Effector memory CD4-positive, alpha-beta T cell (primary cell): Measurements from ENCODE around the gene PLB1.
A peak's percentile ranks its signal among the peaks of the same experiment; 100 is the strongest.

ENCODE experiments used
- DNase-seq, 3 donors: peaks; one replicate each; pipeline ENCODE4 v3.0.0-alpha.2; 2020
- H3K27ac ChIP-seq: 2 replicates; pipeline ENCODE4 v1.7.0; 2013; ENCODE audit warnings: mild to moderate bottlenecking, low read length, moderate library complexity; ENCODE audit not compliant: insufficient read depth, poor library complexity, severe bottlenecking
- H3K27me3 ChIP-seq: replicated peaks from 2 replicates; pipeline ENCODE4 v1.7.0; 2013; ENCODE audit warnings: mild to moderate bottlenecking, low read length; ENCODE audit not compliant: insufficient read depth, control insufficient read depth, poor library complexity, severe bottlenecking
- H3K36me3 ChIP-seq: 2 replicates; pipeline ENCODE4 v1.7.0; 2013; ENCODE audit warnings: mild to moderate bottlenecking, low read length, moderate library complexity; ENCODE audit not compliant: control insufficient read depth, insufficient read depth
- H3K4me1 ChIP-seq: 2 replicates; pipeline ENCODE4 v1.7.0; 2013; ENCODE audit warnings: low read length, mild to moderate bottlenecking; ENCODE audit not compliant: control insufficient read depth, insufficient read depth, poor library complexity, severe bottlenecking
- H3K4me3 ChIP-seq: 2 replicates; pipeline ENCODE4 v1.7.0; 2013; ENCODE audit warnings: low read length, low read depth, mild to moderate bottlenecking; ENCODE audit not compliant: insufficient read depth, poor library complexity, severe bottlenecking
- H3K9me3 ChIP-seq: 2 replicates; pipeline ENCODE4 v1.7.0; 2013; ENCODE audit warnings: mild to moderate bottlenecking, low read length, moderate library complexity; ENCODE audit not compliant: control insufficient read depth

PLB1 gene

GRCh38 chr2:28594000-28594331, 98.1 kb downstream of the PLB1 start:
- peak overlapping the region; percentile 77 for H3K27ac ChIP-seq
- H3K27me3 ChIP-seq: no peaks in the 10 kb centered on the region
- H3K36me3 ChIP-seq: no peaks in the 10 kb centered on the region
- no peaks in the 10 kb centered on the region for H3K9me3 ChIP-seq
- H3K4me1 ChIP-seq: peaks cover 8% of the 10 kb centered on the region
- H3K4me3 ChIP-seq: no peak overlapping the region
- no peak for DNase-seq

GRCh38 chr2:28594332-28595108, 98.7 kb downstream of the PLB1 start:
- DNase-seq: peak; percentile 71 to 80 (median 76)
- Histone ChIP-seq H3K9me3 (no peaks in the 10 kb centered on the region), H3K27me3 (no peaks in the 10 kb centered on the region), H3K4me3 (peak overlapping the region; percentile 30), H3K27ac (peak overlapping the region; percentile 77), H3K4me1 (peaks cover 8% of the 10 kb centered on the region), H3K36me3 (no peaks in the 10 kb centered on the region)

- Histone ChIP-seq H3K27me3 (no peaks in the 10 kb centered on the region), H3K27ac (peak overlapping the region; percentile 77)
- DNase-seq: no peak
These were observed 99.5 kb downstream of the PLB1 start for GRCh38 chr2:28595323-28595722.

GRCh38 chr2:28598484-28598883, 102.6 kb downstream of the PLB1 start:
- Histone ChIP-seq H3K27me3 (no peaks in the 10 kb centered on the region), H3K4me3 (no peak overlapping the region), H3K4me1 (peaks cover 8% of the 10 kb centered on the region), H3K9me3 (no peaks in the 10 kb centered on the region), H3K36me3 (no peaks in the 10 kb centered on the region), H3K27ac (no peak overlapping the region)
- DNase-seq: no peak

More at GRCh38 chr2:28595323-28595722, 99.5 kb downstream of the PLB1 start:
- H3K9me3 ChIP-seq: no peaks in the 10 kb centered on the region
- H3K4me3 ChIP-seq: no peak overlapping the region
- no peaks in the 10 kb centered on the region for H3K36me3 ChIP-seq
- peaks cover 8% of the 10 kb centered on the region for H3K4me1 ChIP-seq

GRCh38 chr2:28600181-28600580, 104.3 kb downstream of the PLB1 start:
- no peaks in the 10 kb centered on the region for H3K36me3 ChIP-seq
- H3K27me3 ChIP-seq: no peaks in the 10 kb centered on the region
- no peak for DNase-seq
- no peak overlapping the region for H3K4me3 ChIP-seq
- no peaks in the 10 kb centered on the region for H3K4me1 ChIP-seq
- H3K27ac ChIP-seq: no peak overlapping the region
- no peaks in the 10 kb centered on the region for H3K9me3 ChIP-seq

GRCh38 chr2:28601616-28602015, 105.8 kb downstream of the PLB1 start:
- DNase-seq: no peak
- Histone ChIP-seq H3K36me3 (no peaks in the 10 kb centered on the region), H3K4me1 (no peaks in the 10 kb centered on the region), H3K27ac (no peak overlapping the region), H3K27me3 (no peaks in the 10 kb centered on the region), H3K4me3 (no peak overlapping the region), H3K9me3 (no peaks in the 10 kb centered on the region)

GRCh38 chr2:28602136-28602660, 106.3 kb downstream of the PLB1 start:
- Histone ChIP-seq H3K9me3 (no peaks in the 10 kb centered on the region), H3K27me3 (no peaks in the 10 kb centered on the region), H3K36me3 (no peaks in the 10 kb centered on the region), H3K27ac (no peak overlapping the region), H3K4me1 (no peaks in the 10 kb centered on the region), H3K4me3 (no peak overlapping the region)
- no peak for DNase-seq

- H3K36me3 ChIP-seq: no peaks in the 10 kb centered on the region
- no peaks in the 10 kb centered on the region for H3K4me1 ChIP-seq
- H3K4me3 ChIP-seq: no peak overlapping the region
- H3K9me3 ChIP-seq: no peaks in the 10 kb centered on the region
- no peak overlapping the region for H3K27ac ChIP-seq
- no peak for DNase-seq
- H3K27me3 ChIP-seq: no peaks in the 10 kb centered on the region
These were observed 107.1 kb downstream of the PLB1 start for GRCh38 chr2:28602751-28603639.

GRCh38 chr2:28603821-28604220, 108.0 kb downstream of the PLB1 start:
- Histone ChIP-seq H3K9me3 (no peaks in the 10 kb centered on the region), H3K27ac (no peak overlapping the region), H3K36me3 (no peaks in the 10 kb centered on the region), H3K4me3 (no peak overlapping the region), H3K27me3 (no peaks in the 10 kb centered on the region), H3K4me1 (no peaks in the 10 kb centered on the region)
- no peak for DNase-seq
